Neutrophil (primary cell): ENCODE measurements around the gene PRKCSH.
"Not testable (repeated sequence)": the region's sequence is repeated elsewhere in the genome, so short reads cannot be mapped to it uniquely, and the experiment has no call there.

Experiments
- H3K27ac ChIP-seq: fragments of 200-600 bp; sonication (generic); 2 replicates; pipeline ENCODE4 v1.5.1; 2016; ENCODE audit warnings: mild to moderate bottlenecking, moderate library complexity
- H3K27me3 ChIP-seq: fragments of 200-600 bp; sonication (generic); 2 replicates; pipeline ENCODE4 v1.6.0; 2016; ENCODE audit warnings: mild to moderate bottlenecking
- H3K36me3 ChIP-seq: fragments of 200-600 bp; sonication (generic); 2 replicates; pipeline ENCODE4 v1.5.1; 2017
- H3K4me1 ChIP-seq, 2 experiments: fragments of 200-600 bp in 1 of 2; sonication (generic) in 1 of 2; 1 replicate in 1 of 2; 2 replicates in 1 of 2; pipeline versions ENCODE4 v1.5.1 to v1.6.1; 2013 to 2016; ENCODE audit warnings: low read depth in 1 of 2, low read length in 1 of 2, mild to moderate bottlenecking in 1 of 2, moderate library complexity in 1 of 2; ENCODE audit not compliant: control insufficient read depth in 1 of 2, insufficient read depth in 1 of 2
- H3K4me3 ChIP-seq, 2 experiments: fragments of 200-600 bp in 1 of 2; sonication (generic) in 1 of 2; 1 replicate in 1 of 2; 2 replicates in 1 of 2; pipeline ENCODE4 v1.5.1; 2013 to 2016; ENCODE audit warnings: low read depth in 1 of 2, low read length in 1 of 2, mild to moderate bottlenecking in 1 of 2, moderate library complexity in 1 of 2
- H3K9me3 ChIP-seq: fragments of 200-600 bp; sonication (generic); 2 replicates; pipeline ENCODE4 v1.5.1; 2016
- TF ChIP-seq, protein P1 (sequence below): fragments of 200-600 bp; sonication (generic); IDR thresholded peaks from 2 replicates; pipeline ENCODE4 v1.5.1; 2016; ENCODE audit warnings: antibody characterized with exemption

PRKCSH gene

DNA sequence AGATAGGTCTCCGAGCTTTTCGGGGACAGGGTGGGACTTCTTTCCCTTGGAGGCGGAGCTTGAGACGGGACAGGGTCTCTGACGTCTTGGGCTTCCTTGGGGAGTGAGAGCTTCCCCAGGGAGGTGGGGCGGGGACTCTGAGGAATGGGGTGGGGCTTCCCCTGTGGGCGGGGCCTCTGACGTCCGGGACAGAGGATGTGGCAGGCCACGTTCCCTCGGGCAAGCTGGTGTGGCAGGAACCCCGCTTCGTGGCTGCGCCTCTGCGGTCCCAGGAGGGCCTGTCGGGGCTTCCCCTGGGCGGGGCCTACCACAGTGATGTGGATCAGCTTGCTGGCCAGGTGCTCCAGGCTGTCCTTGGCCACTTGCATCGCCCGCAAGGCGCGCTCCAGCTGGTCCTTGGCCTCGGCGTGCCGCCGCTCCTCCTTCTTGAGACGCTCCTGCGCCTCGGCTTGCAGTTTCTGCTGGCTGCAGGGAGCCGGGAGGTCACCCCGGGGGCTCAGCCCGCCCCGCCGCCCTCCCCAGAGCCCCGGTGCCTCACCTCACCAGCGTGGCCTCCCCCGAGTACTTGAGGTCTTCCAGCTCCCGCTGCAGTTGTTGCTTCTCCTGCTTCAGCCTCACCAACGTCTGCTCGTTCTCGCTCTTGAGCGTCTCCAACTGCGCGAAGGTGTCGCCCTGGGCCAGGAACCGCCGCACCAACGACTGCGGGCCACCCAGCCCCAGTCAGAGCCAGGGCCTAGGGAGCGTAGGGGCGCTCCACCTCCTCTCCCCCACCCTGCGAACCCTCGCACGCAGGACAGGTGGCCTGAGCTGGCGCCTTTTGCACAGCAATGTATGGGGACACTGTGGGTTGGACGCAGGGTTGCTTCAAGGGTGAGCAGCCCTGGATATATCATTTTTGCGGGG, 13.0 kb upstream of the PRKCSH start:
- Histone ChIP-seq H3K36me3 (no peaks in the 10 kb centered on the region), H3K4me3 (peak overlapping the region; percentile 23 to 25), H3K4me1 (peaks cover 25 to 38% of the 10 kb centered on the region in 2 experiments), H3K27me3 (peaks cover 71% of the 10 kb centered on the region), H3K27ac (no peak overlapping the region), H3K9me3 (no peaks in the 10 kb centered on the region)
- TF ChIP-seq, protein P1, sequence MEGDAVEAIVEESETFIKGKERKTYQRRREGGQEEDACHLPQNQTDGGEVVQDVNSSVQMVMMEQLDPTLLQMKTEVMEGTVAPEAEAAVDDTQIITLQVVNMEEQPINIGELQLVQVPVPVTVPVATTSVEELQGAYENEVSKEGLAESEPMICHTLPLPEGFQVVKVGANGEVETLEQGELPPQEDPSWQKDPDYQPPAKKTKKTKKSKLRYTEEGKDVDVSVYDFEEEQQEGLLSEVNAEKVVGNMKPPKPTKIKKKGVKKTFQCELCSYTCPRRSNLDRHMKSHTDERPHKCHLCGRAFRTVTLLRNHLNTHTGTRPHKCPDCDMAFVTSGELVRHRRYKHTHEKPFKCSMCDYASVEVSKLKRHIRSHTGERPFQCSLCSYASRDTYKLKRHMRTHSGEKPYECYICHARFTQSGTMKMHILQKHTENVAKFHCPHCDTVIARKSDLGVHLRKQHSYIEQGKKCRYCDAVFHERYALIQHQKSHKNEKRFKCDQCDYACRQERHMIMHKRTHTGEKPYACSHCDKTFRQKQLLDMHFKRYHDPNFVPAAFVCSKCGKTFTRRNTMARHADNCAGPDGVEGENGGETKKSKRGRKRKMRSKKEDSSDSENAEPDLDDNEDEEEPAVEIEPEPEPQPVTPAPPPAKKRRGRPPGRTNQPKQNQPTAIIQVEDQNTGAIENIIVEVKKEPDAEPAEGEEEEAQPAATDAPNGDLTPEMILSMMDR = no peak

DNA sequence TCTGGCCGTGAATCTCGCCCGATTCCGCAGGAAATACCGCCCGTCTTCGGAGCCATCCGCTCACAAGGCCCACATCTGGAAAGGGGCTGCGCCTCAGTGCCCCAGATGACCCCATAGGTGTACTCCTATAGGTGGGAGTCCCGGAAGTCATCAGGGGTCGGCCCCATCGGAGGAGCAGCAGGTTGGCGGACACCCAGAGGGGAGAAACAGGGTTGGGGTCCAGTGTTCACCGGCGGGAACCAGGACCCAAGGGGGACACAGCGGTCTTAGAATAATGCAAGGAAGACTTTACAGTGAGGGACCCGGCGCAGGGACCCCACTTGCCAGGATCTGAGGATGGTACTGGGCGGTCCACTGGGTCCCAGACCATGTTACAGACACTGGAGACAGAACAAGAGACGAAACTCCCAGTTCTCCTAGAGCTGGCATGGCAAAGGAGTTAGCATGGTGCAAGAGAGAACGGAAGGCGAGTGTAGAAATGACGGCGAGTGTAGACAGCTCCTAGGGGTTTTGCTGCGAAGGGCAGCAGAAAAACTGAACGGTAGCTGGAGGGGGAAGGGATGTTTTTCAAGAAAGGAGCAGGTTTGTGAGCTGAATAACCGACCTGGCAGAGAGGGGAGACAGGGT, 12.2 kb upstream of the PRKCSH start:
- H3K4me1 ChIP-seq = peaks cover 25 to 38% of the 10 kb centered on the region in 2 experiments
- H3K36me3 ChIP-seq = no peaks in the 10 kb centered on the region
- H3K9me3 ChIP-seq = no peaks in the 10 kb centered on the region
- peaks cover 62% of the 10 kb centered on the region for H3K27me3 ChIP-seq
- no peak overlapping the region for H3K4me3 ChIP-seq
- H3K27ac ChIP-seq = no peak overlapping the region
- TF ChIP-seq, protein P1 = no peak

DNA sequence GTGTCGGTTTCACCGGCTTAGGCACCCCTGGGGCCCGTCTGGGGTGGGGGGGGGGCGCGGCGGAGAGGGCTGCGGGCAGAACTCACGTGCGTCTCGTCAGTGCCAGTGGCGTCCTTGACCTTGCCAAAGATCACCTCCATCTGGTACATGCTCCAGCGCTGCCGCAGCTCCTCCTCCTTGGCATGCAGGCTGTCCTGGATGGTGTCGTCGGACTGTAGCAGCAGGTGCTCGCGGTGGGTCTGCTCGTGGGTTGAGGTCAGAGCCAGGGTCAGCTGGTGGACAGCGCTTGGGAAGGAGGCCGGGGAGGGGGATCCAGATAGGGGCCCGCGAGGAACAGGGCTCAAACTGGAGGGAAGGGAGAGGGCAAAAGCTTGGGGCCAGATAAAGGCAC, 11.6 kb upstream of the PRKCSH start:
- H3K27ac ChIP-seq = no peak overlapping the region
- peaks cover 25 to 34% of the 10 kb centered on the region in 2 experiments for H3K4me1 ChIP-seq
- no peaks in the 10 kb centered on the region for H3K36me3 ChIP-seq
- TF ChIP-seq, protein P1 = no peak
- no peak overlapping the region for H3K4me3 ChIP-seq
- H3K9me3 ChIP-seq = no peaks in the 10 kb centered on the region
- H3K27me3 ChIP-seq = peaks cover 57% of the 10 kb centered on the region

DNA sequence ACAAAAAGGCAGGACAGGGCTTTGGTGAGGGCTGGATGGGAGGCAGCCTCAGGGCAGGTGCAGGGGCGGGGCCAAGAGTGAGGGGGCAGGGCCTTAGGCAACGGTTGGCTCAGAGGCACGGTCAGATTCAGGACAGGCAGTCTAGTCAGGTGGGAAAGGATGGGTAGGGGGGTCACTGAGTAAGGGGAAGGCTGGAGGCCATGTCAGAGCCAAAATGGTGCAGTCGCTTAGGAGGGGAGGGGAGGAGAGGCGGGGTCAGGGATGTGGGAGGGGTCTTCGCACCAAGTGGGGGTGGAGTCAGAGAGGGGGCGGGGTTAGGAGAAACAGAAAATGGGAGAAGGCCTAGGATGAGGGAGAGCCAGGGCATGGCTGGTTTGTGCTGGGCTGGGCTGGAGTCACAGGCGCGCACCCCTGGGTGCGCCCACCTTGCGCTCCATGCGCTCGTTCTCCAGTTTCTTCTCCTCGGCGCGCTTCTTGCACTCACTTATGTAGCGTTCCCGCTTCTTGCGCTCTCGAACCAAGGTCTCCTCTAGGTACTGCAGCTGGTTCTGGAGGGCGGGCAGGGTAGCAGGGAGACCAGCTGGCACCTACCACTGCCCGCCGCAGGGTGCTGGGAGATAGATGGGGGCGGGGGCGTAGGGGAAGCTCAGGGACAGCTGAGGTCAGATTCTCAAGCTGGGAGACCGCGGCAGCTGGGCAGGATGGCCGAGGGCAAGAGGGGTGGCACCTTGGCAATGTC, 9.5 kb upstream of the PRKCSH start:
- no peak overlapping the region for H3K27ac ChIP-seq
- H3K9me3 ChIP-seq = no peaks in the 10 kb centered on the region
- no peaks in the 10 kb centered on the region for H3K36me3 ChIP-seq
- TF ChIP-seq, protein P1 = no peak
- no peak overlapping the region for H3K4me3 ChIP-seq
- H3K27me3 ChIP-seq = peaks cover 36% of the 10 kb centered on the region
- peaks cover 17 to 27% of the 10 kb centered on the region in 2 experiments for H3K4me1 ChIP-seq

DNA sequence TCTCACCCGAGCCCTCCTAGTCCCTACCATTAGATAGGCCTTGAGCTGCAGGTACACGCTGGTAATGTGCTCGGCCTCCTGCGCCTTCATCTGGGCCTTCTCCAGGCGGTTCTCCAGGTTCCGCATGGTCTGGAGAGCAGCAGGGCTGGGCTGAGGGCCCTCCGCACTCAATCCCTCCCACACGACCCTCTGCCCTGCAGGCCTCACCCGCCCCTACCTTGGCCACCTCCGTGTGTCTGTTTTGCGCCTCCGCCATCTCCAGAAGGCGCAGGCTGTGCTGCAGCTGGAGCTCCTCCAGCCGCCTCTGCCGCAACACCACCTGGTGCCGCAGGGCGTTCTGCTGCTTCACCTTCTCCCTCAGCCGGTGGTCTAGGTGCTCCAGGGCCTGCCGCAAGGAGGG, 8.8 kb upstream of the PRKCSH start:
- TF ChIP-seq, protein P1 = no peak
- Histone ChIP-seq H3K9me3 (no peaks in the 10 kb centered on the region), H3K36me3 (no peaks in the 10 kb centered on the region), H3K4me1 (peaks cover 10 to 20% of the 10 kb centered on the region in 2 experiments), H3K27ac (no peak overlapping the region), H3K27me3 (peaks cover 28% of the 10 kb centered on the region), H3K4me3 (no peak overlapping the region)

DNA sequence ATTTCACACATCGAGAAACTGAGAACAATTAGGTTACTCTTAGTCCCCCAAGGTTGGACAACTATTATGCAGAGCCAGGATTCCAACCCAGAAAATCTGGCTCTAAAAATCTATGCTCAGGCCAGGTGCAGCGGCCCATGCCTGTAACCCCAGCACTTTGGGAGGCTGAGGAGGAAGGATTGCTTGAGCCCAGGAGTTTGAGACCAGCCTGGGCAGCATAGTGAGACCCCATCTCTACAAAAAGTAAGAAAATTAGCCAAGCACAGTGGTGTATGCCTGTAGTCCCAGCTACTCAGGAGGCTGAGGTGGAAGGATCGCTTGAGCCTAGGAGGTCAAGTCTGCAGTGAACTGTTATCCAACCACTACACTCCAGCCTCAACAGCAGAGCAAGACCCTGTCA, 1.9 kb upstream of the PRKCSH start:
- H3K27ac ChIP-seq, H3K9me3 ChIP-seq, H3K4me3 ChIP-seq, H3K27me3 ChIP-seq: not testable (repeated sequence)
- Histone ChIP-seq H3K4me1 (peaks cover 21 to 26% of the 10 kb centered on the region in 2 experiments), H3K36me3 (peaks cover 24% of the 10 kb centered on the region)
